ENCODE results near the gene DYRK1A. TPM values are rescaled to one million over a fixed set of nuclear protein-coding genes. Genes with fewer than 3 reads are reported as not detected.
A peak's percentile ranks its signal among the peaks of the same experiment; 100 is the strongest.

Gene DYRK1A
- polyA plus RNA-seq, 1 donor (not counting 4 experiments of a cell fraction or from before 2014, with no cell fraction given), result 25.3 TPM

- no peak for TF ChIP-seq CTCF (optimal IDR thresholded peaks at IDR 0.05 in 1 of 3, IDR thresholded peaks at IDR 0.05 in 1 of 3, conservative IDR thresholded peaks at IDR 0.05 in 1 of 3; ENCODE audit: extremely low read depth in 1 of 3, insufficient read depth in 2 of 3, low read length in 3 of 3)
- no peak for TF ChIP-seq EZH2 (IDR thresholded peaks at IDR 0.05; ENCODE audit: low read length)
- Histone ChIP-seq H4K20me1 (ENCODE audit: control insufficient read depth, extremely low read depth, insufficient read depth, low read length) (no peaks in the 10 kb centered on the region), H3K9me3 (ENCODE audit: control insufficient read depth, low read depth, low read length) (no peaks in the 10 kb centered on the region), H3K27ac (ENCODE audit: control insufficient read depth, insufficient read depth, low read length) (peak overlapping the region; percentile 62), H3K27me3 (ENCODE audit: control insufficient read depth, extremely low read depth, insufficient read depth, low read length) (no peaks in the 10 kb centered on the region), H3K4me3 (ENCODE audit: control insufficient read depth in 2 of 3, extremely low read depth in 1 of 3, insufficient read depth in 2 of 3, low read depth in 1 of 3, low read length in 3 of 3) (no peak overlapping the region), H3K9ac (ENCODE audit: control insufficient read depth, extremely low read depth, insufficient read depth, low read length) (no peak overlapping the region), H3K79me2 (ENCODE audit: control insufficient read depth, insufficient read depth, low read length) (no peaks in the 10 kb centered on the region), H3K36me3 (ENCODE audit: control insufficient read depth in 2 of 2, extremely low read depth in 1 of 2, insufficient read depth in 2 of 2, low read length in 2 of 2) (no peaks in the 10 kb centered on the region), H2AFZ (ENCODE audit: control insufficient read depth, low read length) (no peak overlapping the region), H3K9me1 (ENCODE audit: control insufficient read depth, extremely low read depth, insufficient read depth, low read length) (no peaks in the 10 kb centered on the region), H3K4me2 (ENCODE audit: control insufficient read depth, extremely low read depth, insufficient read depth, low read depth, low read length) (no peak overlapping the region), H3K4me1 (ENCODE audit: control insufficient read depth, extremely low read depth, insufficient read depth, low read length) (peaks cover 20% of the 10 kb centered on the region)
- dilution Hi-C loops (cut with MboI; ENCODE audit: extremely low pct_ligation_motif_present, low sequenced_read_pairs), result no loop called here
- DNase-seq (ENCODE audit: low read depth, low spot score) (no peak), FAIRE-seq (no peak)
Observed at GRCh38 chr21:37358397-37358796, 8.2 kb upstream of the DYRK1A start.

GRCh38 chr21:37363936-37364335, 2.6 kb upstream of the DYRK1A start:
- no peak overlapping the region for H3K27ac ChIP-seq (ENCODE audit: control insufficient read depth, insufficient read depth, low read length)
- dilution Hi-C loops (cut with MboI; ENCODE audit: extremely low pct_ligation_motif_present, low sequenced_read_pairs), result no loop called here
- H4K20me1 ChIP-seq (ENCODE audit: control insufficient read depth, extremely low read depth, insufficient read depth, low read length), result no peaks in the 10 kb centered on the region
- no peak for TF ChIP-seq CTCF (optimal IDR thresholded peaks at IDR 0.05 in 1 of 3, IDR thresholded peaks at IDR 0.05 in 1 of 3, conservative IDR thresholded peaks at IDR 0.05 in 1 of 3; ENCODE audit: extremely low read depth in 1 of 3, insufficient read depth in 2 of 3, low read length in 3 of 3)
- no peak for TF ChIP-seq EZH2 (IDR thresholded peaks at IDR 0.05; ENCODE audit: low read length)
- H3K27me3 ChIP-seq (ENCODE audit: control insufficient read depth, extremely low read depth, insufficient read depth, low read length), result no peaks in the 10 kb centered on the region
- H3K4me3 ChIP-seq (ENCODE audit: control insufficient read depth in 2 of 3, extremely low read depth in 1 of 3, insufficient read depth in 2 of 3, low read depth in 1 of 3, low read length in 3 of 3), result no peak overlapping the region
- peaks cover 19% of the 10 kb centered on the region for H3K79me2 ChIP-seq (ENCODE audit: control insufficient read depth, insufficient read depth, low read length)
- DNase-seq (ENCODE audit: low read depth, low spot score), result no peak
- FAIRE-seq, result no peak
- H3K9ac ChIP-seq (ENCODE audit: control insufficient read depth, extremely low read depth, insufficient read depth, low read length), result no peak overlapping the region
- no peak overlapping the region for H3K4me2 ChIP-seq (ENCODE audit: control insufficient read depth, extremely low read depth, insufficient read depth, low read depth, low read length)
- H3K9me3 ChIP-seq (ENCODE audit: control insufficient read depth, low read depth, low read length), result no peaks in the 10 kb centered on the region
- peaks cover 8% of the 10 kb centered on the region for H3K4me1 ChIP-seq (ENCODE audit: control insufficient read depth, extremely low read depth, insufficient read depth, low read length)
- H3K36me3 ChIP-seq (ENCODE audit: control insufficient read depth in 2 of 2, extremely low read depth in 1 of 2, insufficient read depth in 2 of 2, low read length in 2 of 2), result no peaks in the 10 kb centered on the region
- no peak overlapping the region for H2AFZ ChIP-seq (ENCODE audit: control insufficient read depth, low read length)
- no peaks in the 10 kb centered on the region for H3K9me1 ChIP-seq (ENCODE audit: control insufficient read depth, extremely low read depth, insufficient read depth, low read length)
